ENCODE measurements around the gene LAPTM4A. TPM values are rescaled to one million over a fixed set of nuclear protein-coding genes. Genes with fewer than 3 reads are reported as not detected.

Gene LAPTM4A
- total and polyA plus RNA-seq, 10 of the 15 experiments (the other 5 are each of a cell fraction or from before 2014, with no cell fraction given) = 17.8 to 107 (median 45.8) TPM

GRCh38 chr2:20100711-20101110 is 49.3 kb upstream of the LAPTM4A start (continued):
- TF ChIP-seq MLLT1 (IDR thresholded peaks at IDR 0.05) (no peak), NR2C2 (IDR thresholded peaks at IDR 0.05; ENCODE audit: borderline replicate concordance, control insufficient read depth, insufficient read length, low read depth) (no peak)

GRCh38 chr2:20099780-20100179 is 48.4 kb upstream of the LAPTM4A start:
- ChIA-PET RAD21 (ENCODE audit: unreplicated experiment) (interaction anchor here (1.3 kb wide), 1 partner anchor 85 kb away, joined by 4 read pairs; no protein-coding TSS in a partner anchor), CTCF (interaction anchor here (0.6 to 5.2 kb wide), 5 partner anchors 84 to 225 kb away, joined by 3 to 44 read pairs (median 3); no protein-coding TSS in a partner anchor), POLR2A (interaction anchor here (0.6 kb wide), 2 partner anchors 28 to 110 kb away, joined by 3 to 5 read pairs; no protein-coding TSS in a partner anchor), SMC1A (ENCODE audit: uncharacterized antibody, unreplicated experiment) (interaction anchor here (1.1 to 2.4 kb wide), 2 partner anchors 84 to 126 kb away, joined by 4 to 7 read pairs; partner anchors contain the start of gene SDC1)
- Histone ChIP-seq H4K20me1 (ENCODE audit: control insufficient read depth, insufficient read depth) (no peaks in the 10 kb centered on the region), H3K9ac (ENCODE audit: control insufficient read depth, insufficient read depth, low read length) (no peak overlapping the region), H3K27ac (ENCODE audit: control insufficient read depth, insufficient read depth) (no peak overlapping the region), H3K4me3 (no peak overlapping the region), H3K27me3 (replicated peaks in 1 of 2; ENCODE audit: control insufficient read depth in 2 of 2, insufficient read depth in 2 of 2, low read length in 1 of 2) (no peaks in the 10 kb centered on the region), H3K36me3 (ENCODE audit: control insufficient read depth in 2 of 2, insufficient read depth in 2 of 2, low read length in 1 of 2) (no peaks in the 10 kb centered on the region), H3K79me2 (ENCODE audit: control insufficient read depth, insufficient read depth, low read length) (no peaks in the 10 kb centered on the region), H3K9me3 (replicated peaks; ENCODE audit: control insufficient read depth, insufficient read depth, low read length) (peaks cover 11% of the 10 kb centered on the region; the same call in 2 of the 3 replicates), H3K4me1 (ENCODE audit: control insufficient read depth, insufficient read depth, low read length) (no peaks in the 10 kb centered on the region; the same call in 1 of the 2 replicates), H2AFZ (ENCODE audit: control insufficient read depth, low read depth, low read length) (no peak overlapping the region), H3K4me2 (ENCODE audit: control insufficient read depth, insufficient read depth) (no peak overlapping the region)
- FAIRE-seq (no peak), ATAC-seq (no peak), DNase-seq (ENCODE audit: low read depth, low spot score) (no peak)
- no TSS peak for BruUV-seq (replicated peaks)
- 41% methylated on average over 6 of the region's 6 CpGs for WGBS (ENCODE audit: insufficient coverage, insufficient replicate concordance, low lambda C conversion rate, missing lambda C conversion rate)
- in situ Hi-C loops (cut with MboI) (loop anchor here (10.0 kb wide), 1 partner anchor 85 kb away; the partner anchor contains the start of gene MATN3), intact Hi-C loops (cut with micrococcal nuclease; ENCODE audit: unreplicated experiment) (loop anchor here (5.0 kb wide), 1 partner anchor 232 kb away; no protein-coding TSS in a partner anchor)
- no peak for TF ChIP-seq ZNF592 (IDR thresholded peaks at IDR 0.05)
